Duodenal mucosa (tissue), 2 donors: ENCODE measurements around the gene LDHA.

Experiments used
- H3K27ac ChIP-seq: one replicate; pipeline ENCODE4 v1.7.0; 2013; ENCODE audit warnings: low read depth, low read length
- H3K27me3 ChIP-seq, 2 donors: one replicate each; pipeline ENCODE4 v1.7.0; 2013; ENCODE audit warnings: low read length in 2 of 2, control low read depth in 1 of 2; ENCODE audit not compliant: insufficient read depth in 2 of 2, control insufficient read depth in 1 of 2
- H3K36me3 ChIP-seq, 2 donors: one replicate each; pipeline ENCODE4 v1.7.0; 2013; ENCODE audit warnings: low read length in 2 of 2, control low read depth in 1 of 2; ENCODE audit not compliant: insufficient read depth in 2 of 2, control insufficient read depth in 1 of 2
- H3K4me1 ChIP-seq, 2 donors: one replicate each; pipeline ENCODE4 v1.7.0; 2013; ENCODE audit warnings: low read length in 2 of 2, control low read depth in 1 of 2; ENCODE audit not compliant: insufficient read depth in 2 of 2, control insufficient read depth in 1 of 2
- H3K4me3 ChIP-seq, 2 donors: one replicate each; pipeline ENCODE4 v1.7.0; 2013; ENCODE audit warnings: low read length in 2 of 2, low read depth in 1 of 2
- H3K9ac ChIP-seq, 2 donors: one replicate each; pipeline ENCODE4 v1.7.0; 2013; ENCODE audit warnings: low read length in 2 of 2, low read depth in 1 of 2
- H3K9me3 ChIP-seq, 2 donors: one replicate each; pipeline ENCODE4 v1.7.0; 2013; ENCODE audit warnings: low read length in 2 of 2, control low read depth in 1 of 2; ENCODE audit not compliant: control insufficient read depth in 1 of 2

Gene LDHA

GRCh38 chr11:18394275-18394927 lies at the start of gene LDHA:
Gene LDHA (plus strand): TSS chr11:18394563. CDS start chr11:18396843, 2,280 bp downstream.
- H3K4me3 ChIP-seq, result peak within 1 kb of the TSS; percentile 84 to 97
- H3K36me3 ChIP-seq, result peaks cover 8 to 20% of the 10 kb centered on the region in 2 donors
- no peaks in the 10 kb centered on the region for H3K9me3 ChIP-seq
- peaks cover 13 to 17% of the 10 kb centered on the region in 2 donors for H3K4me1 ChIP-seq
- H3K27ac ChIP-seq, result peak within 1 kb of the TSS; percentile 97
- H3K27me3 ChIP-seq, result no peaks in the 10 kb centered on the region
- H3K9ac ChIP-seq, result peak within 1 kb of the TSS; percentile 84 to 95

GRCh38 chr11:18347471-18348125 lies 46.8 kb upstream of the LDHA start:
- no peak overlapping the region for H3K9ac ChIP-seq
- no peak overlapping the region for H3K27ac ChIP-seq
- no peaks in the 10 kb centered on the region for H3K4me1 ChIP-seq
- H3K9me3 ChIP-seq, result no peaks in the 10 kb centered on the region
- peaks cover 27 to 70% of the 10 kb centered on the region in 2 donors for H3K36me3 ChIP-seq
- H3K4me3 ChIP-seq, result no peak overlapping the region
- H3K27me3 ChIP-seq, result no peaks in the 10 kb centered on the region

GRCh38 chr11:18352581-18352980 lies 41.8 kb upstream of the LDHA start:
- peaks cover 22 to 75% of the 10 kb centered on the region in 2 donors for H3K36me3 ChIP-seq

GRCh38 chr11:18358646-18359045 lies 35.7 kb upstream of the LDHA start:
- Histone ChIP-seq H3K9me3 (no peaks in the 10 kb centered on the region), H3K4me3 (no peak overlapping the region), H3K36me3 (peaks cover 24 to 80% of the 10 kb centered on the region in 2 donors), H3K27me3 (no peaks in the 10 kb centered on the region), H3K9ac (no peak overlapping the region), H3K4me1 (no peaks in the 10 kb centered on the region), H3K27ac (no peak overlapping the region)

More at GRCh38 chr11:18352581-18352980, 41.8 kb upstream of the LDHA start:
- H3K4me1 ChIP-seq, result no peaks in the 10 kb centered on the region
- no peak overlapping the region for H3K4me3 ChIP-seq
- H3K9ac ChIP-seq, result no peak overlapping the region
- H3K27me3 ChIP-seq, result no peaks in the 10 kb centered on the region
- H3K27ac ChIP-seq, result no peak overlapping the region
- H3K9me3 ChIP-seq, result no peaks in the 10 kb centered on the region

- no peak overlapping the region for H3K27ac ChIP-seq
- H3K36me3 ChIP-seq, result peaks cover 26 to 90% of the 10 kb centered on the region in 2 donors
- H3K4me1 ChIP-seq, result no peaks in the 10 kb centered on the region
- no peaks in the 10 kb centered on the region for H3K9me3 ChIP-seq
- H3K4me3 ChIP-seq, result no peak overlapping the region
- H3K9ac ChIP-seq, result no peak overlapping the region
- no peaks in the 10 kb centered on the region for H3K27me3 ChIP-seq
Measured at GRCh38 chr11:18361154-18361553, 33.2 kb upstream of the LDHA start.

DNA sequence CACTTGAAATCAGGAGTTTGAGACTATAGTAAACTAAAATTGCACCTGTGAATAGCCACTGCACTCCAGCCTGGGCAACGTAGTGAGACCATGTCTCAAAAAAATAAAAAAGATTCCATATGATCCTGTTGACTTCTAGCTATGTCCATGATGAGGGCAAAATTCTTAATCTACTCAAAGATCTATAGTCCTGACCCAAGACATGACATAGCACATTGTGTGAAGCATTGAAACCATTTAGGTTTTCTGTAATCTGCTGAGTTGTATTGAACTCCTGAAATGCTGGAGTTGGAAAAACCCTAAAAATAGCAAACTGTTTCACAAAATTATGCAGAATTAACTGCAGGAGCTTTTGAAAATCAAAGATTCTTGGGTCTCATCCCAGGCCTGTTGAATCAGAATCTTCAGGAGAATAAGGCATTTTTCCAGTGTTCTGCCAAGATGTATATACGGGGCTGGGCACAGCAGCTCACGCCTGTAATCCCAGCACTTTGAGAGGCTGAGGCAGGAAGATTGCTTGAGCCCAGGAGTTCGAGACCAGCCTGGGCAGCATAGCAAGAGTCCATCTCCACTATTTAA lies 29.8 kb upstream of the LDHA start:
- Histone ChIP-seq H3K9me3 (no peaks in the 10 kb centered on the region), H3K36me3 (peaks cover 23 to 68% of the 10 kb centered on the region in 2 donors), H3K9ac (no peak overlapping the region), H3K27me3 (no peaks in the 10 kb centered on the region), H3K4me3 (no peak overlapping the region), H3K27ac (no peak overlapping the region), H3K4me1 (no peaks in the 10 kb centered on the region)

DNA sequence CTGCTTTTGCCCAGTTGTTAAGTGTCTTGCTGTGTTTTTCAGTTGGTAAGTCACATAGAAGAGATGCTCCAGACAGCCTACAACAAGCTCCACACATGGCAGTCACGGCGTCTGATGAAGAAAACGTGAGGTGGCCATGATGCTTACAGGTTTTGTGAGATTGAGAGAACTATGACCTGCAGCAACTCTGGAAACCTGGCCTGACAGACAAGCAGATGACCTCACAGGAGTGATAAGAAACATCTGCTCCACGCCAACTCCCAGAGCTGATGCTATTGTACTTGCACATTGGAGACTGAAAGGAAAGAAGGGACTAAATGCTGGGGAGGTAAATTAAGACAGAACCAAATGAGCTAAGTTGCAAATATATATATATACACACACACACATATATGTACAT lies 28.6 kb upstream of the LDHA start:
- Histone ChIP-seq H3K9me3 (no peaks in the 10 kb centered on the region), H3K27me3 (no peaks in the 10 kb centered on the region), H3K9ac (no peak overlapping the region), H3K4me3 (no peak overlapping the region), H3K4me1 (no peaks in the 10 kb centered on the region), H3K36me3 (peaks cover 23 to 56% of the 10 kb centered on the region in 2 donors), H3K27ac (no peak overlapping the region)

DNA sequence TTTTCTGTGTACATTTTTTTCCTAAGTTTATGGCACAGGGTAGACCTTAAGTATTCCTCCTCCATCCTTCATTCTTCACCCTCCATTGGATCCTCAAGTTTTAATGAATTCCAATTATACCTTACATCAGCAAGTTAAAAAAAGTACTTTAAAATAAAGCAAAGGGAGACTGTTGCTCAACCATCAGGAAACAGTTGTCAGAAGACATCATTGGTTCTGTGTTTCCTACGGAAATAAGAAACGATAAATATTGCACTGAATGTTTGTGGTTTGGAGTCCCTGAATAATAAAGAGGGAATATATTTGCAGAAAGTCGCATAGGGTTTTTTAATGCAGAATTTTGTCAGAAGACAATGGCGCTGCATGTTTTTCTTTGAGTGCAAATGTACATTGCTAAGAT lies 28.1 kb upstream of the LDHA start:
- Histone ChIP-seq H3K9me3 (no peaks in the 10 kb centered on the region), H3K4me1 (peaks cover 4 to 5% of the 10 kb centered on the region in 2 donors), H3K4me3 (no peak overlapping the region), H3K9ac (no peak overlapping the region), H3K27me3 (no peaks in the 10 kb centered on the region), H3K36me3 (peaks cover 23 to 51% of the 10 kb centered on the region in 2 donors), H3K27ac (no peak overlapping the region)

GRCh38 chr11:18367431-18367830 lies 26.9 kb upstream of the LDHA start:
- peaks cover 7 to 8% of the 10 kb centered on the region in 2 donors for H3K4me1 ChIP-seq
- H3K9me3 ChIP-seq, result no peaks in the 10 kb centered on the region
- no peak overlapping the region for H3K27ac ChIP-seq
- H3K9ac ChIP-seq, result no peak overlapping the region
- H3K36me3 ChIP-seq, result peaks cover 18 to 40% of the 10 kb centered on the region in 2 donors
- H3K4me3 ChIP-seq, result no peak overlapping the region
- no peaks in the 10 kb centered on the region for H3K27me3 ChIP-seq

DNA sequence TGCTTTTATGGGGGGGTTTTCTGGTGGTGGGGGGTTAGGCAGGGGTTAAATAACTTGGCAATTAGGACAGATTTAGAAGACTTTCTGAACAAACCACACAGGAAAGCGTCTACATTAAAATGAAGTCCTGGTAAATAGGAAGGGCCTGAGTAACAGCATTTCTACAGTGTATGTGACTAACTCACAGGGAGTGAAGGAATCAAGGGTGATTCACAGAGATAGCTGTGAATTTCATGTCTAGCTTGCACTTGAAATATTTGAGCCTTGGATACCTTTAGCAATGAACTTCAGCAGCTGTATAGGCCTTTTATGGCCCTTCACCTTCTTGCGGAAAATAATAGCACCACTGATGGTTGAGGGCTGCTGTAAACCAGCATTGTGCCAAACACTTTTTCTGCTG lies 26.1 kb upstream of the LDHA start:
- peaks cover 7 to 8% of the 10 kb centered on the region in 2 donors for H3K4me1 ChIP-seq
- H3K9me3 ChIP-seq, result no peaks in the 10 kb centered on the region
- no peak overlapping the region for H3K4me3 ChIP-seq
- no peak overlapping the region for H3K27ac ChIP-seq
- no peak overlapping the region for H3K9ac ChIP-seq
- peaks cover 16 to 34% of the 10 kb centered on the region in 2 donors for H3K36me3 ChIP-seq
- H3K27me3 ChIP-seq, result no peaks in the 10 kb centered on the region
